Stimulated activated CD4-positive, alpha-beta T cell treated with anti-CD3 and anti-CD28 coated beads, Interleukin-4, amount 100 ng/mL, for 24 hours (primary cell): ENCODE results near the gene SIGLEC11.
A peak's percentile ranks its signal among the peaks of the same experiment; 100 is the strongest.
"Not testable (repeated sequence)": the region's sequence is repeated elsewhere in the genome, so short reads cannot be mapped to it uniquely, and the experiment has no call there.

Experiments
- DNase-seq: peaks from one replicate; pipeline ENCODE4 v3.0.0-alpha.2; 2020

SIGLEC11 gene

GRCh38 chr19:49960980-49961379, at the start of gene SIGLEC11:
SIGLEC11 (minus strand) TSS chr19:49961172; CDS start chr19:49961081, 91 bp downstream.
- not testable (repeated sequence) for DNase-seq

GRCh38 chr19:50008532-50008931, 47.6 kb upstream of the SIGLEC11 start:
- no peak for DNase-seq

GRCh38 chr19:50007947-50008346, 47.0 kb upstream of the SIGLEC11 start:
- no peak for DNase-seq

GRCh38 chr19:50007170-50007569, 46.2 kb upstream of the SIGLEC11 start:
- no peak for DNase-seq

DNA sequence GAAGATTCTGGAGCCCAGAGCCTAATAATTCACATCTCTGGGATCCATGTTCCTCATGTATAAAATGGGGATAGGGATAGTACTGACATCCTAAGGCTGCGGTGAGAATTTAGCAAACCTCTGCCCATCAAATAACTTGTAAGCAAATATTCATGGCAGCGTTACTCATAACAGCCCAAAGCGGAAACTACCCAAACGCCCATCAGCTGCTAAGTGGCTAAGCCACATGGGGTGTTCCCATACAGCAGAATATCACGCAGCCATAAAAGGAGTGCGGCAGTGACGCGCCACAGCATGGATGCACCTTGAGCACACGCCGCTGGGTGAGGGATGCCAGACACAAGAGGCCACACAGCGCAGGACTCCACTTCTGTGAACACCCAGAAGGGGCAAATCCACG, 44.5 kb upstream of the SIGLEC11 start:
- peak; percentile 14 for DNase-seq

DNA sequence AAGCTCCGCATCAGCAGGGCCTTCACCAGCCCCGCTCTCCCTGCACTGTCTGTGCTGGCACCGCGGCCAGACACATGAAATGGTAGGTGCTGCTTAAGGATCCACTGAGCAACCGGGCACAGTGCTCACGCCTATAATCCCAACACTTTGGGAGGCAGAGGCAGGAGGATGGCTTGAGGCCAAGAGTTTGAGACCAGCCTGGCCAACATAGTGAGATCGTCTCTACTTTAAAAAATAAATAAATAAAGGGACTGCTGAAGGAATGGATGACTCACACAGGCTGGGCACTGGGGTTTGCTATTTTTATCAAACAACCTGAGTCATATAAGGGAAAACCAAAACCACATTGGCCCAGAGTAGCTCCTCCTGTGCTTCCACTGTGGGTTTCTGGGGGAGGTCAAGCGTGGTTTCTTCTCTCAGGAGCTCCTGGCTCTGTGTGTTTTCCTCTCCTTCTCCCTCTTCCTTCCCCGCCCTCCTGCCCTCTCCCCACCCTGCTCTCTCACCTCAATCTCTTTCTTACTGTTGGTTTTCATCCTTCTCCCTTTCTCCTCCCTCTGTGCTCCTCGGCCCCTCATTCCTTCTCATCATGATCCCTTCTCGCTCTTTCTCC, 42.9 kb upstream of the SIGLEC11 start:
- peak; percentile 40 for DNase-seq

- DNase-seq, result no peak
Measured at GRCh38 chr19:50003254-50003788, 42.3 kb upstream of the SIGLEC11 start.

DNA sequence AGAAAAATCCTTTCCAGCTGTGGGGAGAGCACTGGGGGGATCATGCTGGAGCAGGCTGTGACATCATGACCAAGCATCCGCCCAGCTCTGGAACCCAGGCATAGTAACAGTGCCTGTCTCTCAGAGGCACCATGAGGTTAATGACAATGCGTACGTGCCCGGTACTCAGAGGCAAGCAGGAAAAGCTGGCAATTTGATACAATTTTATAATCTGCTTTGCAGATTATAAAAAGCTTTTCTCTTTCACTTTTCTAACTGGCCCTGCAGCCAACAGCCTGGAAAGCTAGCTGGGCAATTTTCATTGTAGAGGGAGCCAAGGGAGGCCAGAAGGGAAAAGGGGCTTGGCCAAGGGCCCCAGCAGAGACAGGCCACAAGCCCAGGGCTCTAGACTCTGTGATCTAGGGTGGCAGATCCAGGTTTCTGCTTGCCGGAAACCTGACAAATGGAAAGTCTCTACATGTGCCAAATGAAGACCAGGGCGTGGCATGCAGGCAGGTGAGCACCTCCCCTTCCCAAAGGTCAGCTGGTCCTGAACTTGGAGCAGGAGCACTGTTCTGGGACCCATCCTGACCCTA, 41.5 kb upstream of the SIGLEC11 start:
- DNase-seq, result no peak

GRCh38 chr19:50001775-50002174, 40.8 kb upstream of the SIGLEC11 start:
- no peak for DNase-seq

GRCh38 chr19:50000841-50001557, 40.0 kb upstream of the SIGLEC11 start:
- no peak for DNase-seq

DNA sequence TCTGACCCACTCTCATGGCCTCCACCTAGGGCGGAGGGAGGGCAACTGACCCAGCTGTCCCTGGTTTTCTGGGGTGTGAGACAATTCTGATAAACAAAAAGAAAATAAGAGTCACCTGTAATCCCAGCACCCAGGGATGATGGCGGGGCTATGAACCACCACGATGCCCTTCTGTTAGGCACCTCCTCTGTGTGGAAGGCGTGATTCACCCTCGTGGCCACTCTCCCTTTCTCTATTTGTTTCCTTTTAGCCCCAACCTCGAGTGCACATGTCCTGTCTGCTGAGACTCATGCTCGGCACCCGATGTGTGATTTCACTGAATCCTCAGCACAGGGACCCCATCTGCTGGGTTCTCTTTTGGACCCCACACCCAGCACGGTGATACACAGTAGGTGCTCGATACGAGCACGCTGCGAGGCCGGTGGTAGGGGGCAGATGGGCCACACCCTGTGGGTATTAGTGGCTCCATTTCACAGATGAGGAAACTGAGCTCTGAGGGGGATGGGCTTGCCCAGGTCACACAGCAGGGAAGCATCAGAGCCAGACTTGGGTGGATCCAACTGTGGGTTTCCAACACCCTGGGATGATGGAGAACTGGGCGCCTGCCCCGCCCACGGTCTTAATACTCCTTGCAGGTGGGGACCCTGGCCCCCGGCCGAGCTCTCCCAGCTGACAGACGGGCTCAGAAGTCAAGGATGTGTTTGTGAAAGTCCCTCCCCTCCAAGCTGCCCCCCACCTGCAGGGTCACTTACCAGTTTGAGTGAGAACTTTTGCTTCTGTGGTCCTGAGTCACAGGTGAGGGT, 39.3 kb upstream of the SIGLEC11 start:
- no peak for DNase-seq

- DNase-seq, result no peak
Measured at GRCh38 chr19:49999371-50000010, 38.5 kb upstream of the SIGLEC11 start.

GRCh38 chr19:49997709-49998108, 36.7 kb upstream of the SIGLEC11 start:
- peak; percentile 14 for DNase-seq

DNA sequence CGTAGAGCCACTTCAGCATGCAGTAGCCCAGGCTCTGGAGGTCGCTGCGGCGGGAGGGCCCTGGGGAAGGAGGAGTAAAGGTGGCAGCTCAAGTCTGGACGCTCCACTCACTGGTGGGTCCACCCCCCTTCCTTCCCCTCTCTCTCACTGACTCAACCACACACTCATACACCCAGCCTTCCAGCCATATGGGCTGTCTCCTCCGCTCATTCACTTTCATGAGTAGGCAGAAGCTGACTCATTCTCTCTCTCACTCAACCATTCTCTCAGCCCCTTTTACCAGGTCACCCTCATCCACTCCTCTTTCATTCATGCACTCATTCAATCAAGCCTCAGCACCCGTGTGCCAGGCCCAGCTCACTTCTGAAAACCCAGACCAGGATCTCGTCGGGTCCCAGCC, 27.5 kb upstream of the SIGLEC11 start:
- DNase-seq, result peak; percentile 37

DNA sequence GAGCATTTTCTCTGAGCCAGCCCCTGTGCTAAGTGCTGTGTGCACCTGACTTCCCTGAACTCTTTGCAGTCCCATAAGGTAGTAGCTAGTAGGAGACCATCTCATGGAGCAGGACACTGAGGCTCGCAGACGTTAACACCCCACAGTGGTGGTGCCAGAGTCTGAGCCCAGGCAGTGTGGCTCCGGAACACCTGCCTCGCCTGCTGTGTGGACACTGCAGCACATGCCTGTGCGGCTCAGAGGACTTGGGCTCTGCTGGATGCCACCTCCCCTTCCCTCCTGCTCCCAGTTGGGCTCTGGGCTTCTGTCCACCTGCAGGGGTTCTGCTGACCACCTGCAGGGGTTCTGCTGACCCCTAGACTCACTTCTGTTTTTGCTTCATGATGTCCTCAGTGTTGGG, 27.0 kb upstream of the SIGLEC11 start:
- DNase-seq, result no peak

DNA sequence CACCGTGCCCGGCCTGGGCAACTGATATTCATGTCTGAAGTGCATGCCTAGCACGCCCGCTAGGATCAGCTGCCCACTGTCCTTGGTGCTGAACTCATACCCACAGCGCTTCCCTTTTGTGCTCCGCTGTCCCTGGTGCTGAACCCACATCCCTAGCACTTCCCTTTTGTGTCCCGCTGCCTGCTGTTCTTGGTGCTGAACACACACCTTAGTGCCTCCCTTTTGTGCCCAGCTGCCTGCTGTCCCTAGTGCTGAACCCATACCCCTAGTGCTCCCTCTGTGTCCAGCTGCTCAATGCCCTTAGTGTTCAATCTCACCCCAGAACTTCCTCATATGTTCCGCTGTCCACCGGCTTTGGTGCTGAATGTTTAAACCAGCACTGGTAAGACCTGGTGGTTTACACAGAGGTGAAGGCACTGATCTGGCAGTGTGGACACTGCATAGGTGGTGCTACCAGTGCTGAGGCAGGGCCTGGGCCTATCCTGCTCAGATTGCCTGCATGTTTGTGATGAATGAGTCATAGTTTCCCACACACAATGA, 26.3 kb upstream of the SIGLEC11 start:
- peak; percentile 78 for DNase-seq

GRCh38 chr19:49986354-49986753, 25.4 kb upstream of the SIGLEC11 start:
- DNase-seq, result no peak

DNA sequence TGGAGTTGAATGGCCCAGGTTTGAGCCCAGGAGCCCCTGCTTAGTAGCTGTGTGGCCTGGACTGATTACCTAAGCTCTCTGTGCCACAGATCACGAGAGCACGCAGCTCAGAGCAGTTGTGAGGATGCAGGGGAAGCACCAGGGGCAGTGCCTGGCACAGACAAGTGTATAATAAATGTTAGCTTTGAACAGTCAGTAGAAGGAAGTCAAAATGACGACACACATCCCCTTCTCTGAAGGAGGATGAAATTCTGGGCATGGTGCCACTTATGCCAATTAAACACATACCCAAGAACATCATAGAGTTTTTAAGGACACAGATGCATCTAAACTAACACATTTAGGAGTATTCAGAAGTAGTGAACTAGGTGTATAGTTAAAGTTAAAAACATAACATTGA, 24.9 kb upstream of the SIGLEC11 start:
- DNase-seq, result no peak

GRCh38 chr19:49984491-49984890, 23.5 kb upstream of the SIGLEC11 start:
- no peak for DNase-seq

DNA sequence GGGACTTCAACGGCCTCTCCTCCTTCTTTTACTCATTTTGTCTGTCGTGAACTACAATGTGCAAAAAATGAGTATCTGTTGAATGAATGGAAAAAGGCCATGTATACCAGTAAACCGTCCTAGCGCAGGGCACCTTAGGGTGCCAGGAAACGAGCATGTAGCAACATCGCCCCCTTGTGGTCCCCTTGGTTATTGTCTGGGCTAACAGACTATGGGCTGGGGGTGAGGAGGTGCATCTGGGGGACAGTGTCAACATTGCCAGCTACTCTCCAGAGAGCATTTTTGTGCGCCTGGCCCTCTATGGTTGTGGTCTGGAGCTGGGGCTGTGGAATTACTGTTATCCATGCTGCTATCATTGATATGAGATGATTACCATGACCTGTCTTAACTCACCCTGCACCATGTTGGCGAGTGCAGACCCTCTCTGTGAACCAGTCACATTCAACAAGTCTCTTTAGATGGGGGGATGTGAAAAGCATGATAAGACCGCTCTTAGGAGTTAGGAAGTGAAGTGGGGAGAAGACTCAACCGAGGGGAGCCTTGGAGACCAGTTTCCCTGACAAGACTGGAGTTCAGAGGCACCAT, 22.8 kb upstream of the SIGLEC11 start:
- DNase-seq, result peak; percentile 87

DNA sequence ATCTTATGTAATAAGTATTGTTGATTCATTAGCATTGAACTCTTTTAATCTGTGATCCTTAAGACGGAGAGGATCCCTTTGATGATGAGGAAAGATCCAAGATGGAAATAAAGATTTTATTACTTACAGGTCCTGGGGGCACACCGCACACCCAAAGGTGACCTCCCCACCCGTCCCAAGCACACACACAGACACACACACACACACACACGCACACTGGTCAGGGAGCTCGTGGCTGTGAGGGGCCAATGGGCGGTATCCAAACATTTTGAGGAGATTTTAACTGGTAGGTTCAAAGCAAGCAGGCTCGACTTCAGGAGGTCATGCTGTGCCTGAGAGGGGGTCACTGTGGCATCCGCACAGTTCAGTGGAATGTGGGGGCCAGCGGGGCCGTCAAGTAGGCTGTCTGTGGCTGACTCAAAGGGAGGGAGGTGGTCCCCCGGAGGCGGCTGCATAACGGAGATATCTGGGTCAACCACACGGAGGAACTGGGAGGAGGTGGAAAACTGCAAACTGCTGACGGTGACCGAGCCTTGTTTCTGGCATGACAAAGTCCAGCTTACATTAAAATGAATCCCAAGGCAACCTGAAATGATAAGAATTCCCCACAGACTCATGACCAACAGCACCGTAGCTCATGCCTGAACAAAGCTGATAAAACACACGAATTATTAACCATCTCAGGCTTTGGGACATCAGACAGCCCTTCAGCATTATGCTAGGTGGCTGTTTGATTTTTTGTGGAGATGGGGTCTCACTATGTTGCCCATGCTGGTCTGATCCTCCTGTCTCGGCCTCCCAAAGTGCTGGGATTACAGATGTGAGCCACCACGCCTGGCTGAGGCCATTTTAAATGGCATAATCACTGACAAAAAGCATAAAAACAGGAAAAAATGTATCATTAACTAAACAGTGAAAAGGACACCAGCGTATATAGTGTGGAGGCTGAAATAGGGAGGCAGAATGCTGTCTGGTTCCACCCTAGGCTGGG, 20.9 kb upstream of the SIGLEC11 start:
- DNase-seq, result no peak
